KBM-7 (cell line): ENCODE results near the gene MAN1A1.
"Not testable (repeated sequence)": the region's sequence is repeated elsewhere in the genome, so short reads cannot be mapped to it uniquely, and the experiment has no call there.

Experiments
- DNase-seq: peaks from one replicate; pipeline ENCODE4 v3.0.0-alpha.2; 2015
- in situ Hi-C: fragments of 300-500 bp; cut with MboI; formaldehyde crosslinking; loops from 2 replicates; pipeline ENCODE4 v1.14.3; 2020; ENCODE audit warnings: low sequenced_read_pairs, low pct_unique_long_range_greater_than_20kb, mixed read lengths

MAN1A1 gene

DNA sequence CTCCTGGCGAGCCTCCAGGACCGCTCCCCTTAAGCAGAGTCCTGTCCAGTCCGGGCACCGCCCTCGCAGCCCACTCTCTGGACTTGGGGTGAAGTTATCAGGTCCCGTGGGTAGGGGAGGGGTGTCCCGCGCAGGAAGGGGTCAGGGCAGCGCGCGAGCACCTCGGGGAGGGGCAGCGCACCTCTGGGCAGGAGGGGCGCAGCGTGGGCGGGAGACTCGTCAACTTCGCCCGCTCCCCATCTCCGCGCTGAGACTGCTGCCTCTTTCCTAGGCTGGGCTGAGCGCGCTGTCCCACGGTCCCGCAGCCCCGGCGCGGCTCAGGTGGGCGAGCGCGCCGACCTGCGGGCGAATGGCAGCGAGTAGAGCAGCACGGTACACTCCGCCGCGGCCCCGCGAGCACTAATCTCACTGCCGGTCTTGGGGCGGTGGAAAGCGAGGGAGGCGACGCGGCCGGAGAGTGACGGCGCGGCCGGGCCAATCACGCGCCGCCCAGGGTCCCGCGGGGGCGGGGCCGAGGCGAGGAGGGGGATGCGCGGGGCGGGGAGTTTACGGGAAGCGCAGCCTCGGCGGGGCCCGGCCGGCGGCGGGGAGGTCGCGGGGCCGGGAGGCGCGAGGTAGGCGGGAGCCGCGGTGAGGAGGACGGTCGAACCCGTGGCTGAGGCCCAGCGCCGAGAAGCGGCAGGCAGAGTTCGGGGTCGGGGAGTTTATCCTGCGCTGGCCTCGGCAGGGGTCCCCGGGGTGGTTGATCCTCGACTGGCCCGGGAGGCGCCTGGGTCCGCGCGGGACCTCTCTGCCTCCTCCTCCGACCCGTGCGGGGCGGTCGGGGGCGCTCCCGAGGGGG is at the start of gene MAN1A1:
Gene MAN1A1, minus strand, starts transcription at position 401 of the 841 bp plus-strand sequence. CDS start 696 bp downstream, outside the sequence.
- in situ Hi-C loops, result no loop called here
- peak; percentile 88 for DNase-seq

DNA sequence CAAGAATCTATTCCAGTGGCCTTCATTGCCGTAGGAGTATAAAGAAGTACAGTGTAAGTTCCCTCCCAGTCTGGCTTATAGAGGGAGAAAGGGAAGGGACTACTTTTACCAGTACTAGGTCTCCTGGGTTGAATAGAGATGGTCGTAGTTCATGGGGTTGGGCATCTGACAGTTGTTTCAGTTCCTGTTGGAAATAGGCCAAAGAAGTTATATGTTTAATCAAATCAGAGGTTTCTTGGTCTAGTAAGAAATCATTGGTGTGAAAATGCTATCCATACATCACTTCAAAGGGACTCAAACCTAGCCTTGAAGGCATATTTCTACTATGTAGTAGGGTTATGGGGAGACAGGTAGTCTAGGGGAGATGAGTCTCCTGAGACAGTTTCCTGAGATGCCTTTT is 45.6 kb upstream of the MAN1A1 start:
- no peak for DNase-seq
- in situ Hi-C loops, result no loop called here

DNA sequence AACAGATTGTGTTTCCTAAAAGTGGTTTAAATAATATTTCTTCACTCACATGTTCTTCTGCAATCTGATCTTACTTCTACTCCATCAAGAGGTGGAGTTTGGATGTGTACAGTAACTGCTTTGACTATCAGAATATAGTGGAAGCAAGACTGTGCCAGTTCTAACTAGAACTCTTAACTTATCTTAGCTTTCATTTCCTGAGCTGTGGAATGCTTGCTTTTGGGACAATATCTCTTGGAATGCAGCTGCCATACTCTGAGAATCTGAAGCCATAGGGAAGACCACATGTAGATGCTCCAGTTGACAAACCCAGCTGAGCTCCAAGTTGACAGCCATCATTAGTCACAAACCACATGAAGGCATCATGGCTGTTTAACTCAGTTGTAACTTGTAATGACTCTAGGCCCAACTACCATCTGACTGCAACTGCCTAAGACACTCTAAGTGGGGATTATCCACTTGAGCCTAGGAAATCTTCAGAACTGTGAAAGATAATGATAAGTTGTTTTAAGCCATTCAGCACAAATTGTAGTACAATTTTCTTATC is 40.8 kb upstream of the MAN1A1 start:
- in situ Hi-C loops, result no loop called here
- DNase-seq, result no peak

DNA sequence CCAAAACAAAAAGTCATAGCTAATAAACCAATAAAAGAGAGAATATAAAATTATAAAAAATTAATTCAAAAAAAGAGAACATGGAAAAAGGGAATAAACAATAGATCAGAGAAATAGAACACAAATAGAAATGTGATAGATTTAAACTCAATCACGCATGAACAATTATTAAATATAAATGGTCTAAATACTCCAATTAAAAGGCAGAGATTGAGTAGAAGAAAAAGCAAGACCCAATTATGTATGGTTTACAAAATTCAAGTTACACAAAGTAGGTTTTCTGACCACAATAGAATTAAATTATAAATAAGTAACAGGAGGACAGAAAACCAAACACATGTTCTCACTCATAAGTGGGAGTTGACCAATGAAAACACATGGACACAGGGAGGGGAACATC is 36.4 kb upstream of the MAN1A1 start:
- no peak for DNase-seq
- in situ Hi-C loops, result no loop called here

DNA sequence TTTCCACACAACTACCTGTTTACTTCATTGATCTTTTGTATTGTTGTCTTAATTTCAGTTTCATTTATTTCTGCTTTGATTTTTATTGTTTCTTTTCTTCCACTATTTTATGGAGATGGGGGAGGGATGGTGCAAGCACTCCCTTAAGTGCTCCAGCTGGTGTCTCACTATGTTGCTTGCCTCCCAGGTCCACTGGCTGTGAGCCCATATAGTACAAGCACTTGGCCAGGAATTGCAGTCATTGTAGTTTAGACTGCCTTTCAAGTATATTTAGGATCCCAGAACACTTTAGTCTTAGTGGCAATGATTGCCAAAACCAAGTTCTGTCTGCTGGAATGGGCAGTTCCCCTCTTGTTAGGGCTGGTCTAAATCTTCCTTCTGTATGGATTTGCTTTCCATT is 34.9 kb upstream of the MAN1A1 start:
- no peak for DNase-seq
- in situ Hi-C loops, result no loop called here

DNA sequence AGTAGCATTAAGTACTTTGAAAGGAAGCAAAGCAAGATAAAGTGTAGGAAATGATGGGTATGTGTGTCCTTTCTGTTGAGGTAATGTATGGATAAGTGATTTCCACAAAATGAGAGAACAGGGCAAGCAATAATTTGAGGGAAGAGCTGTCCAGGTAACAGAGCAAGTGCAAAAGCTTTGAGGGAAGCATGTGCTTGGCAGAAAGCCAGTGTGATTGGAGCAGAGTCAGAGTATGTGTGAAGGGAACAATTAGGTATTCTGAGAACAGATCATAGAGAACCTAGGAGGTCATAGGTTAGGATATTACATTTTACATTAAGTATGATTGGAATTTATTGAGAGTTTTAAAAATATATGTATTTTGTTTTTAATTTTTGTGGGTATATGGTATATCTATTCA is 30.2 kb upstream of the MAN1A1 start:
- in situ Hi-C loops, result no loop called here

DNA sequence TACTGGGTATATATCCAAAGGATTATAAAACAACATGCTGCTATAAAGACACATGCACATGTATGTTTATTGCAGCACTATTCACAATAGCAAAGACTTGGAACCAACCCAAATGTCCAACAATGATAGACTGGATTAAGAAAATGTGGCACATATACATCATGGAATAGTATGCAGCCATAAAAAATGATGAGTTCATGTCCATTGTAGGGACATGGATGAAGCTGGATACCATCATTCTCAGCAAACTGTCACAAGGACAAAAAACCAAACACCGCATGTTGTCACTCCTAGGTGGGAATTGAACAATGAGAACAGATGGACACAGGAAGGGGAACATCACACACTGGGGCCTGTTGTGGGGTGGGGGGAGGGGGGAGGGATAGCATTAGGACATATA is 27.5 kb upstream of the MAN1A1 start:
- in situ Hi-C loops, DNase-seq: not testable (repeated sequence)

More for the DNA sequence above, 30.2 kb upstream of the MAN1A1 start:
- no peak for DNase-seq

DNA sequence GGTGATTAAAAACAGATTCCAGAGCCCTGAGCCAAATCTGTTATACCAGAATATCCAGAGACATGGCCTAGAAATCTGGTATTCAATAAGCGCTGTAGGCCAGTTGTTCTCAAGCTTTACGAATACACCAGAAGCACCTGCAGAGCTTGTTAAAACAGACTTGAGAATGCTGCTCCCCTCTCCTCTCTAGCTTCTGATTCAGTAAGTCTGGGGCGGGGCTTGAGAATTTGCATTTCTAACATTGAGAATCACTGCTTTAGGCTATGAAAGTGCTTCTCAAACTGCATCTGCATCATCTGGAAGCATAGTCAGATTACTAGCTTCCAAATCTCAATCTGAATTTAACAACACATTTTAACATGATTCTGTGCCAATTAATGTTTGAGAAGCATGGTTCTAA is 20.5 kb upstream of the MAN1A1 start:
- DNase-seq, result no peak
- in situ Hi-C loops, result no loop called here

DNA sequence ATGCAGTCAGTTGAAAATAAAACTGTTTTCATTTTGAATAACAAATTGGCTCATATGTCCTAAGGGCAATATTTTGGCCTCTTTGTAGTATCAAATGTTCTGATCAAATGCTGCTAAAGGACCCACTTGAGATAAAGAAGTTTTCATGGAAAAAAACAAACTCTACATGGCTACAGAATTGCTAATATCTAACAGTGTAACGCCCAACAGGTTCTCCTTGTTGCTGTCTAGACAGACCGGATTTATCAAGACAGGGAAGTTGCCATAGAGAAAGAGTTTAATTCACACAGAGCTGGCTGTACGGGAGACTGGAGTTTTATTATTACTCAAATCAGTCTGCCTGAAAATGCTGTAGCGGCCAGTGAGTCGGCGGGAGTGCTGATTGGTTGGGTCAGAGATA is 19.4 kb upstream of the MAN1A1 start:
- in situ Hi-C loops, result no loop called here
- no peak for DNase-seq

DNA sequence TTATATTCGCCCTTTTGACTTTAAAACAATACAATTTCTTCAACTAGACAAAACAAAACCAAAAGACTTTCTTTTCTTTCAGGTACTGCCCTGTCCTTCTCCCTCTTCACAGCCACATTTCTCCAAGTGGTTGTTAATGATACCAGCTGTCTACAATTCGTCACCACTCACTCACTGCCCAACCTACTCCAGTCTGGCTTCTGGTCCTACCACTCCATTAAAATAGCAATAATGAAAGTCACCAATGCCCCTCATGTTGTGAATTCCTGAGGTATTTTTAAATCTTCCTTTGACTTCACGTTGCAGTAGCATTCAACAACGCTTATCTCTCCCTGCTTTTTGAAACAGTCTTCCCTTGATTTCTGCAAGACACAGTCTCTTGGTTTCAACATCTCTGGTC is 11.6 kb upstream of the MAN1A1 start:
- in situ Hi-C loops, result no loop called here
- no peak for DNase-seq

DNA sequence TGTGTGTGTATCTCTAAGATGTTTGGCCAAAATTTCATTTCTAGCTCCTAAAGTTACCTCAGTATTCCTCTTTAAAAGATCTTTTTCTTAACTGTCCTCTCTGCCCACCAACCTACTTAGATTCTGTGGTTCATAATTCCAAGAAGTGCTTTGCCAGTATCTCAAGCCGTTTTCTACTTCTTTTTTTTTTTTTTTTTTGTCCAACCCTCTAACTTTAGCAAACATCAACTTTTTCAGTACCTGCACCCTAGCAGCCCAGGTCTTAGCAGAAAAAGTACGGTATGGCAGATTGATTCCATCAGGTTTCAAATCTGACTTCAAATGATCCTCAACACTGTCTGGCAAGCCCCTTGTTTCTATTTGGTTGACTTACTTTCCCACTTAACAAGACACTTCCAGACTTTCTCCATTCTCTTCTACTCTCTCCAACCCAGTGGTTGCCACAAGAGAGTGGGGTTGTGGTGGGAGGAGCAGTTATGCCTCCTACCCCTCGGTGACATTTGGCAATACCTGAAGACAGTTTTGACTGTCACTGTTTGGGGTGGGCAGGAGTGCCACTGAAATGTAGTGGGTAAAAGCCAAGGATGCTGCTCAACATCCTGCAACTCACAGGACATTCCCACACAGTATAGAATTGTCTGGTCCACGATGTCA is 10.8 kb upstream of the MAN1A1 start:
- DNase-seq, result peak; percentile 53
- in situ Hi-C loops, result no loop called here

DNA sequence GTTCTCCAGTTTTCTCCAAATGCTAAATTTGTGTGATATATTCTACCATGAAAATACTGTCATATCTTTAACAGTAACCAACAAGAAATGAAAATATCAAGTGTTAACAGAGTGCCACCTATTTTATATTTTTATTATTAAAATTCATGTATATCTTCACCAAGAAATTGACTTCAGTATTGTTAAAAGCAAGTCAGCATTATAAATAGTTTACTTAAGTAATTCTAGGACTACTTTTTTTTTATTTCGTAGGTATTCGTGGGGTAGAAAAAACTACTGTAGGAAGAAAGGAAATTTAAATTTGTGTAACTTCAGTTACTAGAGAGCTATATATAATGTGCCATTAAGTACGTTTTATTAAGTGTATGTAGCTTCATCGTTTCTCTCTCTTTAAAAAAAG is 6.3 kb upstream of the MAN1A1 start:
- in situ Hi-C loops, result no loop called here

DNA sequence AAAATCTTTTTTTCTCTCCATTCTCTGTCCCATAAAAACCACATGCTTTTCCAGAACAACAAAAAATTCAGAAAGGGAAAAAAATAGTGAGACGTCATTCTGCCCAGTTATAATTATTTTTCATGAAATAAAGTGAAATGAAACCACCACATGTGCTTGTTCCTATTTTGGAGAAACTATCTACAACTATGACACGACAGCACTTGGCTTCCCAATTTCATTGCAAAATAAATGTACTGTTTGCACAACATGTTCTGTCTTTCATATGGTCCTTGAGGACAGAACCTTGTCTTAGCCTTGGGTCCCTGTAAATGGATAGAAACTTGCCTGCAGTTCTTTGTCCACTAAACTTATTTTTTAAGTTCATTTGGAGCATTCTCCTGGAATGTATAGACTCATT is 5.6 kb upstream of the MAN1A1 start:
- in situ Hi-C loops, result no loop called here

More for the DNA sequence above, 6.3 kb upstream of the MAN1A1 start:
- DNase-seq, result no peak

DNA sequence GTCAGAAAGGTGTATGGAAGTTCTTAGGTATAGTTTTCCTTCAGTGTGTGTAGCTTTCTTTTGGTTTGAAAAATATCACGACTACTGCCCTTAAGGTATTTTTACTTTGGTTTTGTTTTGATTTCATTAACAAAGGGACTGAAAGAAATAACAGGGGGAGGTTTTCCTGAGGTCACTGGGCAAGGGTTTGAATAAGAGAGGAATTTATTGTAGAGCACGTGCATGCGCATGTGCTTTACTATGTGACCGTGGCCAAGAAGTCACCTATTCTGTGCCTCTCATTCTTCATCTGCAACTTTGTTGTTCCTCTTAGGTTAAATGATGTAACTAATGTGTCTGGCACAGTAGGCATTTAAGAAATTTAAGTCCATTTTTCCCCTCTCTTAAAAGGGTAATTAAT is 4.1 kb upstream of the MAN1A1 start:
- in situ Hi-C loops, result no loop called here
- DNase-seq, result no peak

More for the DNA sequence above, 5.6 kb upstream of the MAN1A1 start:
- no peak for DNase-seq

DNA sequence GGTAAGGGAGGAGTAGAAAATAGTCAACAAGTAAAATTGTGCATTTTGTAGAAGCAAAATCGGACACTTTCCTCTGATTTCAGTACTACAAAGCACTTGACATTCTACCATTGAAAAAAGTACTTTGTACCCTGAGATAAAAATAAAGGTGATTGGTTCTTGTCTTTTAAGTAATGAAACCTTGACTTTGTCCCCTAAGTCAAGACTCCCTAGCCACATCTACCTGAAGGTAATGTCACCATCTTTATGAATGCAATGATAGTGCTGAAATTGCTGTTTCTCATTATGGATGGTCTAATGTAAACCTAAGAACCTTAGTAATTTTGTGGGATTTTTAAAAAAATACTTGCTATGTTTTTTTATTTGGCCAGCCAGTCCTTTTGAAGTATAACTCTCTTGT is 2.4 kb upstream of the MAN1A1 start:
- in situ Hi-C loops, result no loop called here
- DNase-seq, result no peak

DNA sequence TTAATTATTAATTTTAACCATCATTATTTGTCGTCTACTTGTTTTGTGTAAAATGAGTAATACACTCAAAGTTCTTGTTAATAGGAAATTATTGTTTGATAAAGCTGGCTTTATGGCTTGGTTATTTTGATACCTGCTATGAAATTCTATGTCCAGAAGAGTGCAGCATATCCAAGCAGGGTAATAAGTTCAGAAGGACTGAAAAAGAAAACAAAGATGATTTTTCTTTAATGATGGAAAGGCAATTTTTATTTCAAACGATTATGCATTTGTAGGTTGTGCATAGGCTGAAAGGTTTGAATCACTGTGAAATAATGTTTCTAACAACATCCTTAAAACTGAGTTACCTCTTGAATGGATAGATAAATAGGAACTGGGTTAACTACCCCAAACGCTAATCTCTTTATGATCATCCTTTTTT is 1.4 kb upstream of the MAN1A1 start:
- DNase-seq, result peak; percentile 54
- in situ Hi-C loops, result no loop called here

DNA sequence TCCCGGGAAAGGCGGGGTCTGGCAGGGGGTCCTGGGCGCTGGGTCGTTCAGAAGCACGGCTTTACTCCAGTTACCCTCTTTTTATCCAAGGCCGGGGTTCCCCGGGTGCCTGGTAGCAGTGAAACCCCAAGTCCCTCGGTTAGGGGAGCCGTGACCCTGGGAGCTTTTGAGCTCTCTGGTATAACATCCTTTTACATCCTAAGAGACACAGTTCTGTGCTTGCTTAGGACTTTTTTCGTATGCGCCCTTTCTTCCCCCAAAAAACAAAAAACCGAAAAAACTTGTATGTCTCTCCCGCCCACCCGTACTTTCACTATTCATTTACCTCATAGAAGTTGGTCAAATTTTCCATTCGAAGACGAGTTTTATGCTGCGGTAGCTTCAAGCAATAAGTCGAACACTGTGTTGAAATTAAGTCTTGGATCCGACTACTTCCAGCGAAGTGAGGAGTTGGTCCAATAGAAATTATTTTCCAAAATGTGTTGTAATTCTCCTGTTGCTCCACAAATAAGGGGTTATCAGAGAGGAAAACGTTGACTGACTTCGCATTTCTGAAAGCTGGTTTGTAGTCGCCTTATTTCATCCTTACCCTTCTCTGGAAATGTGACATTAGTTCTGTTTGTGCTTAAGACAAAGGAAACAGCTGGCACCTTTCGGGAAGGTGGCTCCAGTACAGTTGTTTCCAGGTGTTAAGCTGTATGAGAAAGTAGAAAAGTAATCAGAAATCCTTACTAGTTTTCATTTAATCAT is 816 bp upstream of the MAN1A1 start:
- in situ Hi-C loops, result no loop called here
- DNase-seq, result peak; percentile 62

DNA sequence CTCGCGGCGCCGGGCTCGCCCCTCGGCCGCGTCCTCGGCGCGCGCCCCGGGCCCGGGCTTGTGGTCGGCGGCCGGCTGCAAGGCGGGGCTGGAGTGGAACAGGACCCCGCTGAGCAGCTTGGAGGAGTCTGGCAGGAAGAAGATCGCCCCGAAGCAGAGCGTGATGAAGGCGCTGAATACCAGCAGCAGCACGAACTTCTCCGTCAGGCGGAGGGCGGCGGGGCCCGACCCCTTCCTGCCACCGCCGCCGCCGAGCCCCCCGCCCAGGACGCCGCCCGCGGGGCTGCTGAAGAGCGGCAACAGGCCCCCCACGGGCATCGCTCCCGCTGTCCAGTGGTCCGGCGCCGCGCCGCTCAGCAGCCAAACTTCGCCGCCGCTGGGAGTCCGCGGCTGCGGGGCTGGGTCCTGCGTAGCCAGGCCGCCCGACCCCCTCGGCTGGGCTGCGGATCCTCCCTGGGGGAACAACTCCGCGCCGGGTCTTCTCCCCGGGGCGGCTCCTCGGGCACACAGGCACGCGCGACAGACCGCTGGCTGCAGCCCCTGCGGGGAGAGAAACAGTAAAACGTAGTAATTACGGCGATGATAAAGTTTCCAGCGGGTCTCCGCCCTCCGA is 707 bp downstream of the MAN1A1 start:
- no peak for DNase-seq
- in situ Hi-C loops, result no loop called here

DNA sequence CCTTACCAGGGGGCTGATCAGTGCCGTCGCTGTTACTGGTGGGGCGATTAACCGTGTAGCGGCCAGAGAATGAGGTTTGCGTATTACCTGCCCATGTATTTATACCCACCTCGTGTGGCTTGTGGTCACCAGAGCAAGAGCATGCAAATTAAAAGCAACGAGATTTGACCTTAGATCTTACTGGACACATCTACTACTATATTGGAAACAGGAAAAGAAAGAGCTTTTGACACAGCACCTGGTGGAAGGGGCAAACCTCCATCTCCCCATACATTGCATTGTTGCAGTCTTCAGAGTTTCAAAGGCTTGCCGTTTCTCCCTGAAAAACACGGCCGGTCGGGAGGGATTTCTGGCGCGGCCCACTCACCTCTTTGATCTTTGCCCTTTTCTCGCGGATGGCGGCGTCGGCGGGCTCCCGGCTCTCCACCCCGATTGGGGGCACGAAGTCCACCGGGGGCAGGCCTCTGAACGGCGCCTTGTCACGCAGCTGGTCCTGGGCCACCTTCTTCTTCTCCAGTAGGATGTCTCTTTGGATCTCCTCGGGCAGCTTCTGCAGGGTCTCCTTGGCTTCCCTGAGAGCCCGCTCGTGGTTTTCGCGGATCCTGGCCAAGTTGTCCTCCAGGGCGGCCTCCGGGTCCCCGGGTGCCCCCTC is 1.3 kb downstream of the MAN1A1 start:
- in situ Hi-C loops, result no loop called here
- DNase-seq, result peak; percentile 38
